Bronchial epithelial cell (primary cell): Measurements from ENCODE around the gene SMTN. TPM values are rescaled to one million over a fixed set of nuclear protein-coding genes. Genes with fewer than 3 reads are reported as not detected.
"Not testable (repeated sequence)": the region's sequence is repeated elsewhere in the genome, so short reads cannot be mapped to it uniquely, and the experiment has no call there.

Experiments
- DNase-seq: peaks from one replicate; pipeline ENCODE4 v3.0.0-alpha.2; 2010; ENCODE audit warnings: low read depth
- FAIRE-seq: peaks from 2 replicates; lab custom pipeline; 2011; peaks lifted over from hg19 to GRCh38; lab: Jason Lieb, UNC
- H3K27me3 ChIP-seq: 2 replicates; pipeline ENCODE4 v1.5.1; 2011; ENCODE audit warnings: low read length; ENCODE audit not compliant: control insufficient read depth, insufficient read depth
- H3K36me3 ChIP-seq: 2 replicates; pipeline ENCODE4 v1.5.1; 2011; ENCODE audit warnings: low read length; ENCODE audit not compliant: control insufficient read depth, insufficient read depth
- H3K4me3 ChIP-seq: 2 replicates; pipeline ENCODE4 v1.5.1; 2011; ENCODE audit warnings: mild to moderate bottlenecking, low read depth, low read length, control low read depth
- CTCF ChIP-seq: IDR thresholded peaks from 2 replicates; pipeline ENCODE4 v1.5.1; 2011; ENCODE audit warnings: mild to moderate bottlenecking, moderate library complexity, low read length, control low read depth, inconsistent platforms; ENCODE audit not compliant: insufficient read depth, severe bottlenecking
- total RNA-seq: library from RNA; depleted of rRNA; stranded (reverse); fragments of >200 nt; gene quantifications from 2 replicates; pipeline ENCODE4 v1.2.1, GENCODE V29; 2014

The SMTN gene
- total RNA-seq, 1 donor from 2014 or later = 38.7 TPM

GRCh38 chr22:31095637-31096249, 14.6 kb downstream of the SMTN start:
- peaks cover 67% of the 10 kb centered on the region for H3K36me3 ChIP-seq
- FAIRE-seq = no peak
- no peaks in the 10 kb centered on the region for H3K27me3 ChIP-seq
- no peak for TF ChIP-seq CTCF
- no peak overlapping the region for H3K4me3 ChIP-seq
- DNase-seq = no peak

- Histone ChIP-seq H3K4me3 (no peak overlapping the region), H3K36me3 (peaks cover 61% of the 10 kb centered on the region), H3K27me3 (no peaks in the 10 kb centered on the region)
- DNase-seq (no peak), FAIRE-seq (no peak)
- TF ChIP-seq CTCF = no peak
Measured at GRCh38 chr22:31096657-31097279, 15.7 kb downstream of the SMTN start.

- H3K4me3 ChIP-seq, DNase-seq, FAIRE-seq, H3K27me3 ChIP-seq: not testable (repeated sequence)
- H3K36me3 ChIP-seq = peaks cover 54% of the 10 kb centered on the region
Measured at GRCh38 chr22:31097539-31097938, 16.4 kb downstream of the SMTN start.

DNA sequence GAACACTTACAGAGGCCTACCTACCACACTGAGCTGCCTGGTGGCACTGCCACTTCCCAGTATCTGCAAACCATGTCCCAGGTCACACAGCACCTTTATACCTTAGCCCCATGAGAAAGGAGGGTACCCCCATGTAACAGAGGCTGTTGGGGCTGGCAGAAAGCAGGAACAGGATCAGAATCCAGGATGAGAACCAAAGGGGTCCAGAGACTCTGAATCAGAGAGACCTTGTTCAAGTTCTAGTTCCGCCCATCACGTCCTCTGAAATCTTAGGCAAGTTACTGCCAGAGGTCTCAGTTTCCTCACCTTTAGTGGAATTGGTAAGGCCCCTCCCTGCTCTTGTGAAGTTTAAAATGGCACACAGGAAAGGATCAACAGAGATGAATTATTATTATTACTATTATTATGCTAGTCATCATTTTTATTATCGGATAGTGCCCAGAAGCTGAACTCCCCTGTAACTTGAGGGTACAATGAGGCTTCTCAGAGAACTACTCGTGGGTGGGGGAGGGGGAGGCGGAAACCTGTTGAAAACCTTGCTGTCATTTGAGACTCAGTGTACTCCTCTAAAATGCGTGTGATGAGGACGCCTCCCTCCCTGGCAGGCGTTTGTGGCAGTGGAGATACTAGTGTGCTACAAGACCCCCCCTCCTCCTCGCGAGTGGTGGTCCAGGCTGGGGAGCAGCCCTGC, 17.0 kb downstream of the SMTN start:
- DNase-seq = no peak
- FAIRE-seq = no peak
- no peaks in the 10 kb centered on the region for H3K27me3 ChIP-seq
- TF ChIP-seq CTCF = no peak
- H3K36me3 ChIP-seq = peaks cover 51% of the 10 kb centered on the region
- H3K4me3 ChIP-seq = no peak overlapping the region

GRCh38 chr22:31098632-31099110, 17.6 kb downstream of the SMTN start:
- TF ChIP-seq CTCF = no peak
- H3K36me3 ChIP-seq = peaks cover 47% of the 10 kb centered on the region
- FAIRE-seq (no peak), DNase-seq (no peak)
- H3K4me3 ChIP-seq = no peak overlapping the region
- H3K27me3 ChIP-seq = no peaks in the 10 kb centered on the region

GRCh38 chr22:31099386-31099785, 18.3 kb downstream of the SMTN start:
- no peak for TF ChIP-seq CTCF
- DNase-seq (no peak), FAIRE-seq (peak; percentile 28)
- Histone ChIP-seq H3K4me3 (no peak overlapping the region), H3K27me3 (no peaks in the 10 kb centered on the region), H3K36me3 (peaks cover 42% of the 10 kb centered on the region)
